GM19023 (cell line): ENCODE data around the gene SAMD9L.

Source experiments
- ATAC-seq: cut with Tn5 transposase; IDR thresholded peaks from one replicate; pipeline ENCODE4 v1.9.1; 2021; ENCODE audit warnings: mild to moderate bottlenecking, moderate library complexity; ENCODE audit not compliant: unreplicated experiment

Gene SAMD9L

DNA sequence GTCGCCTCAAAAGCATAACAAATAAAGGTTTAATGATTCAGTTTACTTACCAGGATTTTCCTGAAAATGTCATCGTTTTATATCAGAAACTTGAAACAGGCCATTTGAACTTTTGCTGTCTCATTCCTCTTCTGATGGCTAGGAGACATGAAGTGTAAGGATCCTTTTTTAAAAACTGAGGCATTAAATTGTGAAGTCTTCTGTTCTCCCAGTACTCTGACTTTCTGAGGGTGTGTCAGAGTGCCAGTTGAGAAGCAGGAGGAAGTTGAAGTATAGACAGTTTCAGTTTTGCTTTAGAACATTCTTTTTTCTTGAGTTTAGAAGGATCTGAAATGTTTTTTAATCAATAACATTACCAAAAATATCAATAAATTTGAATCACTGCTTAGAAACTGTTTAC lies at the start of gene SAMD9L:
SAMD9L (minus strand) TSS at position 242 of the 400 bp plus-strand sequence. CDS start 12,414 bp downstream, outside the sequence.
- ATAC-seq: peak; percentile 57

- no peak for ATAC-seq
Observed at GRCh38 chr7:93196336-93196735, 48.2 kb upstream of the SAMD9L start.

DNA sequence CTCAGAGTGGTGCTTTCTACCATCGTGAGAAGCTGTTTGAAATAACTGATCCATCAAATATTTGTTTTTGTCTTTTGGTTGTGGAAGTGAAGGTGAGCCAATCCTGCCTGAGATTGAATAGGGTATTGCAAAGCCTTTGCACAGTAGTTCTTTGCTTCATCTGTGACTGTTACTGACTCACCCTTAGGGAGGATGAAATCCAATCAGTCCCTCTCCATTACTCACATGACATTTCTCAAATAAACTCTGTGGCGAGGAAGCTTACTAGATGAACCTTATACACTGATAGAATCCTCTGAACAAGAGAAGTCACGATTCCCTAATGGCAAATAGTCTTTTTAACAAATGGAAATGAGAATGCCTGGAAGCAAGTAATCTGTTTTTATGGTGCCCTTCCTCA lies 46.2 kb upstream of the SAMD9L start:
- ATAC-seq: no peak

DNA sequence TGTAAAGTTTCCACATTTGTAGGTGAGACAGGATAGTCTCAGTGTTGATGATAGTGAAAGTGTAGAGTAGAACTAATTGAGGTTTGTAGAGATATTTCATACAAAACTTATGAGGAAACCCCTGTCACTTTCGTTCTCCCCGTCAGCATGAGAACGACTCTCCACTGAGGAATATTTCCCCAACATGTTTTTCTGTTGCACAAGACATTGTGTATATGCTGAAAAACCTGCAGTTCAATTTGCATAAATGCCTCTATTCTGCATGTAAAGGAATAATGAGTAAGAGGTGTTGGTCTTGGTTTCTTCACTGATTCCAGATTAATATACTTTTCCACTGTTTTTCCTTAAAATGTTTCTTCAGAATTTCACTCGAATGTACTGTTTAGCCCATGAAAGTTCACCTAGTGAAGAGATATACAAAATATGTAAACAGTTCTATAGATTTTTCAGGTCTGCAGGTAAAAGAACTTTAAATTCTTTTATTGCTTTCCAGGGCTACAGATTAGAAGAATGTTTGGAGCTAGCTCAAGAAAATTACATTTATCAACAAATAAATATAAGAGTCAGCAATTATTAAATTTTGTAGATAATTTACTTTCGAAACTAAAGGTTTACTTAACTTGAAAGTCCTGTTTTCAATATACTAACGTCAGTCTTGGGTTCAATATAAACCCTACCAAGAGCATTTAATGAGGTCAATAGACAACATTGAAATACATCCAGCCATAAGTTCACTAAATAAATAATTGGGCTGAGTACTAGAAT lies 40.9 kb upstream of the SAMD9L start:
- no peak for ATAC-seq

- ATAC-seq: no peak
Observed at GRCh38 chr7:93185303-93186027, 37.3 kb upstream of the SAMD9L start.

GRCh38 chr7:93179173-93179572 lies 31.0 kb upstream of the SAMD9L start:
- no peak for ATAC-seq

DNA sequence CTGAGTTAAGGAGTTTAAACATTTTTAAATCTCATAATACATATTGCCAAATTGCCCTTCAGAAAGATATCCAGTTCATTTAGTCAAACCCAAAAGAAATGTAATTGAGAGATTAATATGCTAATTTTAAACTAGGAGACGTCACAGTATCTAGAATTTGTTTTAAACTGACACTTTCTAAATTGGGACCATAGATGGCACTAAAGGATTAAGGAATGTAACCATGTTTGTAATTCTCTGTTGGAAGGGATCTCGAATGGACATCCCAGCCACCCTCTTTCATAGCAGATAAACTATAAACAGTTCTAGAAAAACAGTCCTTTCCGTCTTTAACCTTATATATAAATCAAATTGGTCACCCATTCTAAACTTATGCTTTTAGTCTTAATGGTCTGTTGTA lies 30.0 kb upstream of the SAMD9L start:
- no peak for ATAC-seq

GRCh38 chr7:93176992-93177580 lies 28.9 kb upstream of the SAMD9L start:
- ATAC-seq: no peak

GRCh38 chr7:93175219-93175618 lies 27.0 kb upstream of the SAMD9L start:
- ATAC-seq: no peak

- ATAC-seq: no peak
Observed at GRCh38 chr7:93172683-93173082, 24.5 kb upstream of the SAMD9L start.

DNA sequence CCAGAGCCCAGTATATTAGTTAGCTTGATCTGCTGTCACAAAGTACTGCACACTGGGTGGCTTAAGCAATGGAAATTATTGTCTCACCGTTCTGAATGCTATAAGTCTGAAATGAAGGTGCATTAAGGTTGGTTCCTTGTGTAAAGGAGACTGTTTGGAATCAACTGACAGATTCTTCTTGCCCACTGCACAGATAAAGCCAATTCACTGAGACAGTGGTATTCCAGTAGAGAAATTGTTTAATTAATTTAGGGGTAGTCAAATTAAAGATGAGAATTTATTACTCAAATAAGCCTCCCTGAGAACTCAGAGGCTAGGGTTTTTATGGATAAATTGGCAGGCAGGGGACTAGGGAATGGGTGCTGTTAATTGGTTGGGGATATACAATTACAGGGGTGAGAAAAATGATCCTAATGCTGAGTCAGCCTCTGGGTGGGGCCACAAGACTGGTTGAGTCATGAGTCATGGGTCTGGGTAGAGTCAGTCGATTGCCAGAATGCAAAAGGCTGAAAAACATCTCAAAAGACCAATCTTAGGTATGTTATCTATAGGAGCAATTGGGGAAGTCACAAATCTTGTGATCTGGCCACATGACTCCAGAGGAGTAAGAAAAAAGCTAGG lies 23.5 kb upstream of the SAMD9L start:
- no peak for ATAC-seq

DNA sequence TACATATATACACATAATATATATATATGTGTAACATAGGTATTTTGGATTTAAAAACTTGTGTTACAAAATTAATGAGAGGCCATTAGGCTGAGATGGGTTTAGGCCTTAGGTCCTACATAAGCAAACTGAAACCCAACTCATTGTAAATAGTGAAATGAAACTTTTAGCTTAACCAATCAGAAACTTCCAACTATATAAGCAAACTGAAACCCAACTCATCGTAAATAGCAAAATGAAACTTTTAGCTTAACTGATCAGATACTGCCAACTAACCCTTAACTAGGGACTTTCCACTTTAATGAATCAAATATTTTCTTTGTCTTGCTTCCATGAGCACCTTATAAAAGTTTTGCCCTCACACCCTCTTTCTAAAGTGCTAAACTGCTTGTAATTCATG lies 17.3 kb upstream of the SAMD9L start:
- peak; percentile 97 for ATAC-seq

GRCh38 chr7:93164766-93165165 lies 16.6 kb upstream of the SAMD9L start:
- no peak for ATAC-seq

DNA sequence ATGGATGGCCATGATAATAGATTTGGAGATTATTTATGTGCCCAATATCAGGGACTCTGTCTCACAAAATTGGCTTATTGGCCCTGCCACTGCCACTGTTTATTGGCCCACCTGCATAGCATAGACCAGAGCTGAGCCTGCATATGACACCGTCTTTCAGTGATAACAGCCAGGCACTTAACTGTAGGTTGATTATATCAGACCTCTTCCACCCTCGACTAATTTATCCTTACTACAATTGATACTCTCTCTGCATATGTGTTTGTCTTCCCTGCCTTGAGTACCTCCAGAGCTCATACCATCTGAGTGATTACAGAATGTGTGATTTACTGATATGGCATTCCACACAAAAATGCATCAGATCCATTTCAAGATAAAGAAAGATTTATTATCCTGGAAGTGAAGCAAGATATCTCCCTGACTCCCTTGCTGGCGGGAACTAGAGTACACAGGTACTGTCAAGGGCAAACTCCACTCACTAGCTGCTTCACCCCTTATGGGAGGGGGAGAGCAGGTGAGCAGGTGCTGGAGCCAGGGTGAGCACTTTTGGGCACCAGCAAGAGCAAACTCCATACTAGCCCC lies 13.1 kb upstream of the SAMD9L start:
- ATAC-seq: no peak

GRCh38 chr7:93160410-93160809 lies 12.2 kb upstream of the SAMD9L start:
- ATAC-seq: no peak

DNA sequence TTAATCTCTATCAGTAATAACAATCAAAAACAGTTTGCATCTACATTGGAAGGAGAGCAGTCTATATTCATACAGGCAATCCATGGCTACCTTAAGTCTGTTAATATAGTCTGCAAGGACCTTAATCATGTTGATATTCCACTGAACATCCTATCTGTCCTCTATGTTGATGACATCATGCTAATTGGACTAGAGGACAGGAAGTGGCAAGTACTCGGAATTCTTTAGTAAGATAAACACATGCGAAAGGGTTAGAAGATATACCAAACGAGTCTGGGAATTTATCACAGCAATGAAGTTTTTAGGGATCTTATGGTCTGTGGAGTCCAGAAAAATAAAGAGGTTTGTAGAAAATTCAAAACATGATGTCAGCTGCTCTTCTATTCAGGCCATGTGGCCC lies 11.3 kb upstream of the SAMD9L start:
- no peak for ATAC-seq

- ATAC-seq: no peak
Observed at GRCh38 chr7:93156884-93157283, 8.7 kb upstream of the SAMD9L start.

GRCh38 chr7:93150200-93150835 lies 2.1 kb upstream of the SAMD9L start:
- ATAC-seq: no peak

DNA sequence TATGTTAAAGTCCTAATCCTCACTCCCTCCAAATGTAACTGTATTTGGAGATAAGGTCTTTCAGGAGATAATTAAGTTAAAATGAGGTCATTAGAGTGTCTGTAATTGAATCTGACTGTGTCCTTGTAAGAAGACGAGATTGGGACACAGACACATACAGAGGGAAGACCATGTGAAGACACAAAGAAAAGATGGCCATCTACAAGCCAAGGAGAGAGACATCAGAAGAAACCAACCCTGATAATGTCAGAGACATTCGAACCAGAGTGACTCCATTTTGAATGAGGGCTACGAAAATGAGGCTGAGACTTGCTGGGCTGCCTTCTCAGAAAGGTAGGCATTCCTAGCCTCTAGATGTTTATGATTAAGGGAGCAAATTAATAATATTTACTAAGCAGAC lies 542 bp upstream of the SAMD9L start:
- ATAC-seq: no peak

DNA sequence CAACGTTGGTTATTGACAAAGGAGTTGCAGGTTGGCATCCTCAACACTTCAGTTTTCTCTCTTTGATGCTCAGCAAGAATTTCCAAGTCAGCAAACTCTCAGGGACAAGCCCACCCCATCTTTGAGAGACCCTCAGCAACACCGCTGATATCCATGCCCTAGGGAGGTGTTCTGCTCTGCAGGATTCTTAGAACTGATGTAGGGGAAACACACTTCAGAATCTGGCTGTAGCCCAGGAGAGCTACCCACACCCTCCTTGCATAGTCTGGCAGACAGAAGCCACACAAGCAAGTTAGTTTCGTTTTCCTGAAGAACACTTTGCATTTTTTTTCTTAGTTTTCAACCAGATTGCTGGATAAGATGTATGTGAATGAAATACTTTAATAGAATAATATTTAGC lies 822 bp downstream of the SAMD9L start:
- ATAC-seq: peak; percentile 62
